OCI-LY1 (cell line): ENCODE measurements around the gene AAR2.

Experiments
- H2AFZ ChIP-seq: fragments of 200-600 bp; sonication (generic), shearing (Covaris generic); 2 replicates; pipeline ENCODE4 v1.6.0; 2014; ENCODE audit warnings: antibody characterized with exemption, mild to moderate bottlenecking, low read length
- H3F3A ChIP-seq: fragments of 200-600 bp; sonication (generic), shearing (Covaris generic); 2 replicates; pipeline ENCODE4 v1.6.0; 2014; ENCODE audit warnings: mild to moderate bottlenecking, antibody characterized with exemption, low read length, moderate library complexity; ENCODE audit not compliant: insufficient read depth
- H3K27ac ChIP-seq: fragments of 200-600 bp; sonication (generic); 2 replicates; pipeline ENCODE4 v1.5.1; 2014; ENCODE audit warnings: low read length, mixed run types, mild to moderate bottlenecking, low read depth; ENCODE audit not compliant: poor library complexity, severe bottlenecking
- H3K27me3 ChIP-seq: fragments of 200-600 bp; sonication (generic); 2 replicates; pipeline ENCODE4 v1.6.0; 2014; ENCODE audit warnings: antibody characterized with exemption, mild to moderate bottlenecking, low read length, moderate library complexity; ENCODE audit not compliant: insufficient read depth
- H3K36me3 ChIP-seq: fragments of 200-600 bp; sonication (generic); 2 replicates; pipeline ENCODE4 v1.6.1; 2014; ENCODE audit warnings: mild to moderate bottlenecking, antibody characterized with exemption, low read length, moderate library complexity, mixed read lengths; ENCODE audit not compliant: insufficient read depth
- H3K4me1 ChIP-seq: fragments of 200-600 bp; sonication (generic); 2 replicates; pipeline ENCODE4 v1.5.1; 2014; ENCODE audit warnings: mild to moderate bottlenecking, low read length, moderate library complexity; ENCODE audit not compliant: insufficient read depth, severe bottlenecking
- H3K4me2 ChIP-seq: fragments of 200-600 bp; sonication (generic), shearing (Covaris generic); 2 replicates; pipeline ENCODE4 v1.6.1; 2014; ENCODE audit warnings: low read length
- H3K4me3 ChIP-seq: fragments of 200-600 bp; sonication (generic); 2 replicates; pipeline ENCODE4 v1.5.1; 2014; ENCODE audit warnings: low read length, low read depth, mild to moderate bottlenecking, mixed read lengths; ENCODE audit not compliant: poor library complexity, severe bottlenecking
- H3K79me2 ChIP-seq: fragments of 200-600 bp; shearing (Covaris generic); 2 replicates; pipeline ENCODE4 v1.6.1; 2016; ENCODE audit warnings: mixed run types, low read length, mixed read lengths; ENCODE audit not compliant: insufficient read depth
- H3K9ac ChIP-seq: fragments of 200-600 bp; sonication (generic), shearing (Covaris generic); 2 replicates; pipeline ENCODE4 v1.6.1; 2014; ENCODE audit warnings: mild to moderate bottlenecking, low read length, mixed read lengths
- H3K9me2 ChIP-seq: fragments of 200-600 bp; sonication (generic), shearing (Covaris generic); 2 replicates; pipeline ENCODE4 v1.6.1; 2014; ENCODE audit warnings: low read depth, mild to moderate bottlenecking, low read length, mixed read lengths
- H3K9me3 ChIP-seq: fragments of 200-600 bp; shearing (Covaris generic); 2 replicates; pipeline ENCODE4 v1.6.1; 2014; ENCODE audit warnings: low read length, mixed read lengths
- H4K20me1 ChIP-seq: fragments of 200-600 bp; sonication (generic), shearing (Covaris generic); 2 replicates; pipeline ENCODE4 v1.6.0; 2016; ENCODE audit warnings: mild to moderate bottlenecking, low read length; ENCODE audit not compliant: insufficient read depth
- CTCF ChIP-seq: fragments of 200-600 bp; sonication (generic), shearing (Covaris generic); IDR thresholded peaks from 2 replicates; pipeline ENCODE4 v1.5.1; 2017; ENCODE audit warnings: mild to moderate bottlenecking, antibody characterized with exemption, low read length, moderate library complexity, mixed read lengths
- EZH2 ChIP-seq: fragments of 200-600 bp; sonication (generic), shearing (Covaris generic); IDR thresholded peaks from 2 replicates; pipeline ENCODE4 v1.8.0; 2017; ENCODE audit warnings: borderline replicate concordance, mixed run types, mild to moderate bottlenecking, antibody characterized with exemption, low read length, moderate library complexity, mixed read lengths

The AAR2 gene

GRCh38 chr20:36236786-36237121, 476 bp downstream of the AAR2 start:
- Histone ChIP-seq H3K9me3 (no peaks in the 10 kb centered on the region), H3K27ac (no peak overlapping the region), H3K79me2 (peaks cover 24% of the 10 kb centered on the region), H3F3A (no peaks in the 10 kb centered on the region), H2AFZ (no peak overlapping the region), H3K27me3 (no peaks in the 10 kb centered on the region), H4K20me1 (no peaks in the 10 kb centered on the region), H3K9ac (peak overlapping the region; percentile 83), H3K4me3 (peak overlapping the region; percentile 74), H3K4me2 (peak overlapping the region; percentile 90), H3K4me1 (peaks cover 12% of the 10 kb centered on the region), H3K9me2 (no peaks in the 10 kb centered on the region), H3K36me3 (peaks cover 29% of the 10 kb centered on the region)
- TF ChIP-seq EZH2 (no peak), CTCF (no peak)

GRCh38 chr20:36237477-36237876, 1.2 kb downstream of the AAR2 start:
- H3K4me3 ChIP-seq = peak overlapping the region; percentile 74
- peak overlapping the region; percentile 83 for H3K9ac ChIP-seq
- H3K79me2 ChIP-seq = peaks cover 24% of the 10 kb centered on the region
- no peaks in the 10 kb centered on the region for H3K9me2 ChIP-seq
- H3F3A ChIP-seq = no peaks in the 10 kb centered on the region
- H3K27me3 ChIP-seq = no peaks in the 10 kb centered on the region
- H3K4me2 ChIP-seq = peak overlapping the region; percentile 90
- H3K4me1 ChIP-seq = peaks cover 12% of the 10 kb centered on the region
- no peaks in the 10 kb centered on the region for H3K9me3 ChIP-seq
- no peak overlapping the region for H2AFZ ChIP-seq
- H3K27ac ChIP-seq = no peak overlapping the region
- TF ChIP-seq EZH2 (no peak), CTCF (no peak)
- H4K20me1 ChIP-seq = no peaks in the 10 kb centered on the region
- peaks cover 32% of the 10 kb centered on the region for H3K36me3 ChIP-seq

- H3K9me2 ChIP-seq = no peaks in the 10 kb centered on the region
- TF ChIP-seq CTCF (no peak), EZH2 (no peak)
- H3K4me3 ChIP-seq = no peak overlapping the region
- no peaks in the 10 kb centered on the region for H4K20me1 ChIP-seq
- no peaks in the 10 kb centered on the region for H3K9me3 ChIP-seq
- no peak overlapping the region for H2AFZ ChIP-seq
- H3K27ac ChIP-seq = no peak overlapping the region
- H3K79me2 ChIP-seq = peaks cover 24% of the 10 kb centered on the region
- peaks cover 39% of the 10 kb centered on the region for H3K36me3 ChIP-seq
- no peaks in the 10 kb centered on the region for H3K27me3 ChIP-seq
- no peak overlapping the region; the same call in 1 of the 2 replicates for H3K4me2 ChIP-seq
- peaks cover 12% of the 10 kb centered on the region for H3K4me1 ChIP-seq
- no peaks in the 10 kb centered on the region for H3F3A ChIP-seq
- no peak overlapping the region for H3K9ac ChIP-seq
Measured at GRCh38 chr20:36238153-36238552, 1.9 kb downstream of the AAR2 start.
